NB4 (cell line): ENCODE measurements around the gene POLR2B.

Experiments used
- CTCF ChIP-seq: IDR thresholded peaks from one replicate; pipeline ENCODE4 v1.5.1; 2012; ENCODE audit warnings: low read depth, low read length
- MAX ChIP-seq: IDR thresholded peaks from 2 replicates; pipeline ENCODE4 v1.6.1; 2011; ENCODE audit warnings: low read depth, low read length
- POLR2A ChIP-seq: IDR thresholded peaks from 2 replicates; pipeline ENCODE4 v1.6.1; 2011; ENCODE audit warnings: mild to moderate bottlenecking; ENCODE audit not compliant: insufficient read length; ENCODE audit errors: extremely low read depth

- TF ChIP-seq CTCF, result no peak
- no peak for TF ChIP-seq POLR2A
- no peak for TF ChIP-seq MAX
These were observed 85.4 kb downstream of the POLR2B start for GRCh38 chr4:57064120-57064519.
